ENCODE measurements around the gene TOB1. TPM values are rescaled to one million over a fixed set of nuclear protein-coding genes. Genes with fewer than 3 reads are reported as not detected.

Gene TOB1
- total RNA-seq, 1 experiment from 2014 or later, result 31.6 TPM

- Histone ChIP-seq H2BK12ac (ENCODE audit: insufficient read length, low read depth, low read length) (no peak overlapping the region), H2AFZ (ENCODE audit: low read length) (no peak overlapping the region), H2AK5ac (ENCODE audit: insufficient read length, low read length) (no peak overlapping the region), H4K8ac (replicated peaks; ENCODE audit: insufficient read length, low read depth, low read length) (no peak overlapping the region), H3K27ac (ENCODE audit: insufficient read length, low read depth, low read length) (no peak overlapping the region), H3K23ac (ENCODE audit: insufficient read length, low read depth, low read length) (no peak overlapping the region), H3K18ac (ENCODE audit: insufficient read length, low read depth, low read length) (no peak overlapping the region), H2BK15ac (ENCODE audit: low read depth, low read length) (no peak overlapping the region), H3K9me3 (ENCODE audit: control insufficient read depth, low read depth, low read length) (no peaks in the 10 kb centered on the region), H3K23me2 (ENCODE audit: insufficient read length, low read depth, low read length, poor library complexity, severe bottlenecking) (no peaks in the 10 kb centered on the region), H2BK120ac (ENCODE audit: low read depth, low read length, poor library complexity, severe bottlenecking) (no peak overlapping the region), H3K4me1 (ENCODE audit: insufficient read depth, low read length) (peaks cover 9% of the 10 kb centered on the region; the same call in 1 of the 2 replicates), H3K79me2 (ENCODE audit: insufficient read depth, low read length) (no peaks in the 10 kb centered on the region), H3K27me3 (ENCODE audit: insufficient read depth, low read length) (no peaks in the 10 kb centered on the region), H4K91ac (ENCODE audit: insufficient read length, low read depth, low read length) (no peak overlapping the region), H2BK5ac (ENCODE audit: insufficient read length, low read length) (no peak overlapping the region), H3K56ac (ENCODE audit: insufficient read length, low read depth, low read length) (no peak overlapping the region), H3K4ac (ENCODE audit: low read depth, low read length) (no peak overlapping the region), H3K14ac (ENCODE audit: insufficient read depth, low read length) (no peak overlapping the region; the same call in 1 of the 2 replicates), H3K4me2 (ENCODE audit: insufficient read depth, insufficient read length, low read length) (no peak overlapping the region), H2BK20ac (ENCODE audit: low read depth, low read length, poor library complexity, severe bottlenecking) (no peak overlapping the region), H3T11ph (ENCODE audit: low read length) (no peak overlapping the region), H3K9ac (ENCODE audit: extremely low read depth, insufficient read length, low read length) (no peak overlapping the region), H3K79me1 (ENCODE audit: insufficient read depth, low read depth, low read length, poor library complexity, severe bottlenecking) (no peaks in the 10 kb centered on the region), H4K20me1 (ENCODE audit: control insufficient read depth, insufficient read depth, insufficient read length) (no peaks in the 10 kb centered on the region), H4K5ac (ENCODE audit: insufficient read length, low read depth, low read length) (no peak overlapping the region)
- Mint-ChIP-seq H3K9me3 (peaks cover 2% of the 10 kb centered on the region in 2 experiments; a peak in 2 of 5 replicates), H3K36me3 (ENCODE audit: insufficient read depth in 1 of 3, low read depth in 3 of 3) (no peaks in the 10 kb centered on the region; a peak in 2 of 7 replicates), H3K4me3 (peak overlapping the region in 1 of 2 experiments; percentile 29; a peak in 2 of 5 replicates), H3K27ac (no peak overlapping the region), H3K4me1 (peaks cover 47 to 67% of the 10 kb centered on the region in 2 experiments), H3K27me3 (ENCODE audit: low read depth) (no peaks in the 10 kb centered on the region)
- WGBS (ENCODE audit: extremely low coverage, insufficient read length, low lambda C conversion rate), result no CpG with 5 or more reads among the region's 6 CpGs
- no peak for DNase-seq
- TF ChIP-seq, protein P1, sequence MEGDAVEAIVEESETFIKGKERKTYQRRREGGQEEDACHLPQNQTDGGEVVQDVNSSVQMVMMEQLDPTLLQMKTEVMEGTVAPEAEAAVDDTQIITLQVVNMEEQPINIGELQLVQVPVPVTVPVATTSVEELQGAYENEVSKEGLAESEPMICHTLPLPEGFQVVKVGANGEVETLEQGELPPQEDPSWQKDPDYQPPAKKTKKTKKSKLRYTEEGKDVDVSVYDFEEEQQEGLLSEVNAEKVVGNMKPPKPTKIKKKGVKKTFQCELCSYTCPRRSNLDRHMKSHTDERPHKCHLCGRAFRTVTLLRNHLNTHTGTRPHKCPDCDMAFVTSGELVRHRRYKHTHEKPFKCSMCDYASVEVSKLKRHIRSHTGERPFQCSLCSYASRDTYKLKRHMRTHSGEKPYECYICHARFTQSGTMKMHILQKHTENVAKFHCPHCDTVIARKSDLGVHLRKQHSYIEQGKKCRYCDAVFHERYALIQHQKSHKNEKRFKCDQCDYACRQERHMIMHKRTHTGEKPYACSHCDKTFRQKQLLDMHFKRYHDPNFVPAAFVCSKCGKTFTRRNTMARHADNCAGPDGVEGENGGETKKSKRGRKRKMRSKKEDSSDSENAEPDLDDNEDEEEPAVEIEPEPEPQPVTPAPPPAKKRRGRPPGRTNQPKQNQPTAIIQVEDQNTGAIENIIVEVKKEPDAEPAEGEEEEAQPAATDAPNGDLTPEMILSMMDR (conservative IDR thresholded peaks at IDR 0.05), result no peak
Measured at GRCh38 chr17:50911450-50911849, 45.3 kb upstream of the TOB1 start.

All from H9 (cell line).